ENCODE data around the gene PDXP. TPM values are rescaled to one million over a fixed set of nuclear protein-coding genes. Genes with fewer than 3 reads are reported as not detected.

PDXP gene
- total and polyA plus RNA-seq, 10 donors: 9.3 to 26.6 (median 12.6) TPM

- intact Hi-C loops (cut with DNase I; ENCODE audit: low total_unique reads): loop anchor here (5.0 kb wide), 2 partner anchors 39 to 59 kb away; no protein-coding TSS in a partner anchor
- H3K4me3 ChIP-seq: no peak overlapping the region
- no peak for TF ChIP-seq CTCF (IDR thresholded peaks at IDR 0.05 in 8 of 11, conservative IDR thresholded peaks at IDR 0.05 in 3 of 11)
- no peak for TF ChIP-seq POLR2AphosphoS5 (IDR thresholded peaks at IDR 0.05)
- TF ChIP-seq POLR2A (IDR thresholded peaks at IDR 0.05): no peak
- peaks cover 0 to 25% (median 2%) of the 10 kb centered on the region in 6 donors for H3K36me3 ChIP-seq
- DNase-seq: no peak
- peak overlapping the region in 2 of 8 donors; percentile 4 to 46 for H3K27ac ChIP-seq
- no peaks in the 10 kb centered on the region for H3K27me3 ChIP-seq (replicated peaks in 1 of 7)
- 60 to 86% (median 75%) methylated on average over 1 to 2 of the region's 2 CpGs for WGBS, 5 donors
- H3K4me1 ChIP-seq: peaks cover 17 to 60% (median 43%) of the 10 kb centered on the region in 6 donors
- H3K9me3 ChIP-seq: no peaks in the 10 kb centered on the region
Observed at GRCh38 chr22:37681001-37681424, 22.5 kb downstream of the PDXP start.

- Histone ChIP-seq H3K27me3 (replicated peaks in 1 of 7) (no peaks in the 10 kb centered on the region), H3K9me3 (no peaks in the 10 kb centered on the region), H3K36me3 (peaks cover 0 to 25% (median 2%) of the 10 kb centered on the region in 6 donors), H3K4me3 (no peak overlapping the region), H3K27ac (peak overlapping the region in 2 of 8 donors; percentile 4 to 46), H3K4me1 (peaks cover 12 to 57% (median 39%) of the 10 kb centered on the region in 6 donors)
- DNase-seq: peak; percentile 87
- intact Hi-C loops (cut with DNase I; ENCODE audit: low total_unique reads): loop anchor here (5.0 kb wide), 2 partner anchors 39 to 59 kb away; no protein-coding TSS in a partner anchor
- TF ChIP-seq POLR2AphosphoS5 (IDR thresholded peaks at IDR 0.05) (peak in 1 of 3 donors; percentile 31), POLR2A (IDR thresholded peaks at IDR 0.05) (no peak), CTCF (IDR thresholded peaks at IDR 0.05 in 8 of 11, conservative IDR thresholded peaks at IDR 0.05 in 3 of 11) (peak; percentile 82 to 96 (median 88))
- 21 to 32% (median 27%) methylated on average over 6 of the region's 6 CpGs for WGBS, 5 donors
Observed at GRCh38 chr22:37681556-37682049, 23.1 kb downstream of the PDXP start.

GRCh38 chr22:37684803-37685615, 26.5 kb downstream of the PDXP start:
- intact Hi-C loops (cut with DNase I; ENCODE audit: low total_unique reads): loop anchor here (5.0 kb wide), 2 partner anchors 43 to 63 kb away; no protein-coding TSS in a partner anchor
- WGBS, 5 donors: 78 to 82% (median 78%) methylated on average over 16 of the region's 16 CpGs
- H3K9me3 ChIP-seq: no peaks in the 10 kb centered on the region
- H3K27ac ChIP-seq: peak overlapping the region in 3 of 8 donors; percentile 92 to 95 (median 93)
- no peaks in the 10 kb centered on the region for H3K27me3 ChIP-seq (replicated peaks in 1 of 7)
- DNase-seq: no peak
- peak overlapping the region in 1 of 8 donors; percentile 79 for H3K4me3 ChIP-seq
- H3K4me1 ChIP-seq: peaks cover 17 to 55% (median 37%) of the 10 kb centered on the region in 6 donors
- peaks cover 0 to 25% (median 21%) of the 10 kb centered on the region in 6 donors for H3K36me3 ChIP-seq
- TF ChIP-seq POLR2AphosphoS5 (IDR thresholded peaks at IDR 0.05) (no peak), POLR2A (IDR thresholded peaks at IDR 0.05) (no peak), CTCF (IDR thresholded peaks at IDR 0.05 in 8 of 11, conservative IDR thresholded peaks at IDR 0.05 in 3 of 11) (no peak)
